SHP77 (cell line): ENCODE results near the gene GNAI2.
A peak's percentile ranks its signal among the peaks of the same experiment; 100 is the strongest.

Experiments used
- DNase-seq, 2 experiments: peaks; one replicate each; lab custom pipeline; 2025; lab: John Stamatoyannopoulos, UW

Gene GNAI2

GRCh38 chr3:50297896-50298725 lies 62.1 kb downstream of the GNAI2 start:
- DNase-seq = no peak

- peak; percentile 95 to 96 for DNase-seq
Observed at GRCh38 chr3:50298836-50299637, 63.0 kb downstream of the GNAI2 start, which contains the start of the genes HYAL3 and NAA80. Gene HYAL3, minus strand, starts transcription at chr3:50299405. Its CDS starts 3,803 bp downstream, at chr3:50295602. Gene NAA80, minus strand, starts transcription at chr3:50299405. Its CDS starts 1,942 bp downstream, at chr3:50297463.

GRCh38 chr3:50299638-50299928 lies 63.6 kb downstream of the GNAI2 start:
- no peak for DNase-seq

- peak in 1 of 2 experiments; percentile 7 for DNase-seq
Observed at GRCh38 chr3:50299929-50300680, 64.1 kb downstream of the GNAI2 start.

- no peak for DNase-seq
Observed at GRCh38 chr3:50300681-50301254, 64.8 kb downstream of the GNAI2 start.

- no peak for DNase-seq
Observed at GRCh38 chr3:50302095-50303012, 66.3 kb downstream of the GNAI2 start.

GRCh38 chr3:50303013-50303815 lies 67.2 kb downstream of the GNAI2 start, which contains the start of gene HYAL1:
Gene HYAL1, minus strand, starts transcription at chr3:50303574. Its CDS starts 618 bp downstream, at chr3:50302956.
- DNase-seq = no peak

- DNase-seq = no peak
Observed at GRCh38 chr3:50304601-50305000, 68.6 kb downstream of the GNAI2 start.
